Common myeloid progenitor, CD34-positive (primary cell): Measurements from ENCODE around the gene SLC27A2.

Experiments
- CTCF ChIA-PET: fragments of 350-600 bp; sonication (Branson Sonifier 250); formaldehyde crosslinking; loops from one replicate; lab custom pipeline; 2021; ENCODE audit warnings: antibody characterized with exemption; lab: Charles Lee
- POLR2A ChIA-PET: fragments of 350-600 bp; sonication (Branson Sonifier 250); formaldehyde crosslinking; loops from one replicate; lab custom pipeline; 2021; ENCODE audit warnings: antibody characterized with exemption; lab: Charles Lee
- DNase-seq, 3 donors: peaks; one replicate each; pipeline versions ENCODE4 v3.0.0 to v3.0.0-alpha.2; 2013
- H3K27ac ChIP-seq, 2 experiments: 1 replicate in 1 of 2; 2 replicates in 1 of 2; pipeline ENCODE4 v1.7.0; 2013; ENCODE audit warnings: inconsistent platforms in 2 of 2, low read length in 2 of 2, mild to moderate bottlenecking in 2 of 2, low read depth in 1 of 2, moderate library complexity in 1 of 2; ENCODE audit not compliant: severe bottlenecking in 2 of 2, insufficient read depth in 1 of 2, poor library complexity in 1 of 2
- H3K27me3 ChIP-seq, 5 experiments: replicated peaks in 2 of 5; 1 replicate in 3 of 5; 2 replicates in 2 of 5; pipeline versions ENCODE4 v1.6.1 to v1.7.0; 2013; ENCODE audit warnings: low read length in 4 of 5, mild to moderate bottlenecking in 2 of 5, moderate library complexity in 2 of 5, inconsistent platforms in 1 of 5; ENCODE audit not compliant: insufficient read depth in 5 of 5, control insufficient read depth in 4 of 5
- H3K36me3 ChIP-seq, 4 experiments: 1 replicate in 2 of 4; 2 replicates in 2 of 4; pipeline versions ENCODE4 v1.6.1 to v1.7.0; 2013; ENCODE audit warnings: low read length in 3 of 4, control low read depth in 1 of 4, mild to moderate bottlenecking in 1 of 4; ENCODE audit not compliant: control insufficient read depth in 4 of 4, insufficient read depth in 4 of 4
- H3K4me1 ChIP-seq, 4 experiments: 1 replicate in 3 of 4; 2 replicates in 1 of 4; pipeline versions ENCODE4 v1.6.1 to v1.7.1; 2013; ENCODE audit warnings: low read length in 3 of 4, mild to moderate bottlenecking in 3 of 4, control low read depth in 1 of 4, inconsistent platforms in 1 of 4, moderate library complexity in 1 of 4; ENCODE audit not compliant: control insufficient read depth in 4 of 4, insufficient read depth in 4 of 4; ENCODE audit errors: control extremely low read depth in 1 of 4
- H3K4me3 ChIP-seq, 7 experiments: 1 replicate in 4 of 7; 2 replicates in 3 of 7; pipeline versions ENCODE4 v1.5.1 to v1.7.0; 2013; ENCODE audit warnings: mild to moderate bottlenecking in 7 of 7, low read length in 6 of 7, moderate library complexity in 6 of 7, inconsistent platforms in 2 of 7, low read depth in 2 of 7, control low read depth in 1 of 7; ENCODE audit not compliant: insufficient read depth in 4 of 7, control insufficient read depth in 1 of 7; ENCODE audit errors: extremely low read depth in 1 of 7
- H3K9me3 ChIP-seq, 5 experiments: 1 replicate in 4 of 5; 2 replicates in 1 of 5; pipeline versions ENCODE4 v1.6.1 to v1.7.1; 2013; ENCODE audit warnings: low read length in 4 of 5, mild to moderate bottlenecking in 2 of 5, inconsistent platforms in 1 of 5, low read depth in 1 of 5, moderate library complexity in 1 of 5; ENCODE audit not compliant: control insufficient read depth in 4 of 5, insufficient read depth in 2 of 5; ENCODE audit errors: control extremely low read depth in 1 of 5
- WGBS: methylation state at CpG from one replicate; pipeline ENCODE4 v1.1.5; 2013; ENCODE audit not compliant: insufficient coverage; 5-methylcytosine and 5-hydroxymethylcytosine counted together

The SLC27A2 gene

GRCh38 chr15:50257924-50258323 lies 75.9 kb downstream of the SLC27A2 start:
- ChIA-PET CTCF (interaction anchor here (1.1 to 4.7 kb wide), 4 partner anchors 9 to 21 kb away, joined by 3 to 20 read pairs (median 4); no protein-coding TSS in a partner anchor), POLR2A (no interaction called here)
- peak; percentile 22 to 70 (median 42) for DNase-seq

GRCh38 chr15:50259276-50259675 lies 77.3 kb downstream of the SLC27A2 start:
- H3K4me1 ChIP-seq = peaks cover 43 to 54% (median 48%) of the 10 kb centered on the region in 4 experiments
- H3K9me3 ChIP-seq = no peaks in the 10 kb centered on the region
- ChIA-PET CTCF (interaction anchor here (0.8 to 4.7 kb wide), 6 partner anchors 8 to 70 kb away, joined by 3 to 20 read pairs (median 4); no protein-coding TSS in a partner anchor), POLR2A (interaction anchor here (0.8 to 1.2 kb wide), 2 partner anchors 15 to 208 kb away, joined by 3 to 4 read pairs; no protein-coding TSS in a partner anchor)
- peak in 2 of 3 donors; percentile 17 to 40 for DNase-seq
- H3K27me3 ChIP-seq = no peaks in the 10 kb centered on the region
- 87% methylated on average over 5 of the region's 5 CpGs for WGBS
- peak overlapping the region; percentile 92 to 94 for H3K27ac ChIP-seq
- H3K36me3 ChIP-seq = no peaks in the 10 kb centered on the region
- no peak overlapping the region for H3K4me3 ChIP-seq

More at GRCh38 chr15:50257924-50258323, 75.9 kb downstream of the SLC27A2 start:
- Histone ChIP-seq H3K27me3 (no peaks in the 10 kb centered on the region), H3K36me3 (no peaks in the 10 kb centered on the region), H3K27ac (no peak overlapping the region), H3K9me3 (no peaks in the 10 kb centered on the region), H3K4me1 (peaks cover 40 to 50% (median 45%) of the 10 kb centered on the region in 4 experiments), H3K4me3 (no peak overlapping the region)
- no CpG with 5 or more reads among the region's 3 CpGs for WGBS

- Histone ChIP-seq H3K9me3 (no peaks in the 10 kb centered on the region), H3K4me1 (peaks cover 41 to 53% (median 48%) of the 10 kb centered on the region in 4 experiments), H3K27ac (peak overlapping the region; percentile 92 to 94), H3K4me3 (peak overlapping the region in 1 of 7 experiments; percentile 48), H3K36me3 (no peaks in the 10 kb centered on the region), H3K27me3 (no peaks in the 10 kb centered on the region)
- CTCF ChIA-PET = interaction anchor here (0.9 to 4.7 kb wide), 5 partner anchors 12 to 80 kb away, joined by 3 to 20 read pairs (median 5); no protein-coding TSS in a partner anchor
- 8% methylated on average over 1 of the region's 2 CpGs for WGBS
- peak; percentile 74 to 92 (median 84) for DNase-seq
- POLR2A ChIA-PET = interaction anchor here (0.7 to 1.8 kb wide), 5 partner anchors 11 to 194 kb away, joined by 3 to 7 read pairs (median 4); no protein-coding TSS in a partner anchor
These were observed 79.0 kb downstream of the SLC27A2 start for GRCh38 chr15:50260969-50261496.

GRCh38 chr15:50261981-50262380 lies 80.0 kb downstream of the SLC27A2 start:
- Histone ChIP-seq H3K27me3 (no peaks in the 10 kb centered on the region), H3K9me3 (no peaks in the 10 kb centered on the region), H3K4me1 (peaks cover 34 to 53% (median 45%) of the 10 kb centered on the region in 4 experiments), H3K36me3 (no peaks in the 10 kb centered on the region), H3K27ac (peak overlapping the region in 1 of 2 experiments; percentile 92), H3K4me3 (no peak overlapping the region)
- POLR2A ChIA-PET = interaction anchor here (0.7 to 1.2 kb wide), 5 partner anchors 13 to 143 kb away, joined by 3 to 5 read pairs (median 3); partner anchors contain the start of gene ATP8B4
- DNase-seq = peak in 2 of 3 donors; percentile 32 to 44
- WGBS = 90% methylated on average over 3 of the region's 3 CpGs
- CTCF ChIA-PET = interaction anchor here (0.8 to 2.1 kb wide), 7 partner anchors 10 to 81 kb away, joined by 3 to 7 read pairs (median 4); no protein-coding TSS in a partner anchor

- Histone ChIP-seq H3K4me3 (peak overlapping the region in 1 of 7 experiments; percentile 35), H3K9me3 (peaks cover 0 to 3% (median 0%) of the 10 kb centered on the region in 5 experiments), H3K4me1 (peaks cover 32 to 51% (median 43%) of the 10 kb centered on the region in 4 experiments), H3K36me3 (no peaks in the 10 kb centered on the region), H3K27ac (peak overlapping the region in 1 of 2 experiments; percentile 92), H3K27me3 (no peaks in the 10 kb centered on the region)
- DNase-seq = peak; percentile 52 to 98 (median 95)
- 0% methylated on average over 2 of the region's 4 CpGs for WGBS
- CTCF ChIA-PET = interaction anchor here (0.8 to 2.1 kb wide), 6 partner anchors 9 to 75 kb away, joined by 3 to 7 read pairs (median 4); no protein-coding TSS in a partner anchor
- POLR2A ChIA-PET = interaction anchor here (0.5 to 1.2 kb wide), 7 partner anchors 13 to 144 kb away, joined by 3 to 6 read pairs (median 3); partner anchors contain the start of genes ATP8B4 and SLC27A2
These were observed 80.5 kb downstream of the SLC27A2 start for GRCh38 chr15:50262533-50262932.

GRCh38 chr15:50265620-50266019 lies 83.6 kb downstream of the SLC27A2 start, which contains the start of gene HDC:
Gene HDC (minus strand): TSS chr15:50265726. CDS start chr15:50265623, 103 bp downstream.
- H3K27me3 ChIP-seq = no peaks in the 10 kb centered on the region
- CTCF ChIA-PET = no interaction called here
- 97% methylated on average over 9 of the region's 9 CpGs for WGBS
- POLR2A ChIA-PET = no interaction called here
- peaks cover 14 to 27% (median 22%) of the 10 kb centered on the region in 4 experiments for H3K4me1 ChIP-seq
- DNase-seq = no peak
- no peaks in the 10 kb centered on the region for H3K36me3 ChIP-seq
- H3K27ac ChIP-seq = no peak within 1 kb of the TSS
- H3K9me3 ChIP-seq = peaks cover 0 to 3% (median 0%) of the 10 kb centered on the region in 5 experiments
- peak within 1 kb of the TSS in 1 of 7 experiments; percentile 42 for H3K4me3 ChIP-seq
